T-helper 2 cell treated with Interferon-gamma antibody and Interleukin-4, amounts not matched to agents 5 μg/mL and 100 μg/mL, for 36 hours (primary cell): ENCODE measurements around the gene TANGO2.

Experiments used
- DNase-seq: peaks from one replicate; pipeline ENCODE4 v3.0.0; 2021; ENCODE audit warnings: low spot score
- H3K27ac Mint-ChIP-seq: one replicate; pipeline ENCODE4 v1.8.0; 2021; ENCODE audit warnings: mild to moderate bottlenecking, mixed read lengths
- H3K27me3 Mint-ChIP-seq: one replicate; pipeline ENCODE4 v1.8.0; 2021; ENCODE audit warnings: low read depth, mixed read lengths
- H3K36me3 Mint-ChIP-seq: one replicate; pipeline ENCODE4 v1.8.0; 2021; ENCODE audit warnings: low read depth, mixed read lengths
- H3K4me1 Mint-ChIP-seq: one replicate; pipeline ENCODE4 v1.8.0; 2021; ENCODE audit warnings: low read depth, mixed read lengths
- H3K4me3 Mint-ChIP-seq: one replicate; pipeline ENCODE4 v1.8.0; 2022; ENCODE audit warnings: mild to moderate bottlenecking, moderate library complexity, mixed read lengths
- H3K9me3 Mint-ChIP-seq: one replicate; pipeline ENCODE4 v1.8.0; 2021; ENCODE audit warnings: mixed read lengths

Gene TANGO2, protein sequence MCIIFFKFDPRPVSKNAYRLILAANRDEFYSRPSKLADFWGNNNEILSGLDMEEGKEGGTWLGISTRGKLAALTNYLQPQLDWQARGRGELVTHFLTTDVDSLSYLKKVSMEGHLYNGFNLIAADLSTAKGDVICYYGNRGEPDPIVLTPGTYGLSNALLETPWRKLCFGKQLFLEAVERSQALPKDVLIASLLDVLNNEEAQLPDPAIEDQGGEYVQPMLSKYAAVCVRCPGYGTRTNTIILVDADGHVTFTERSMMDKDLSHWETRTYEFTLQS

GRCh38 chr22:20020533-20021195 is at the start of gene TANGO2:
TANGO2 (plus strand) TSS chr22:20021110; CDS start chr22:20036799, 15,689 bp downstream.
- peak within 1 kb of the TSS; percentile 92 for H3K4me3 Mint-ChIP-seq
- peaks cover 18% of the 10 kb centered on the region for H3K4me1 Mint-ChIP-seq
- H3K27me3 Mint-ChIP-seq, result peaks cover 19% of the 10 kb centered on the region
- no peaks in the 10 kb centered on the region for H3K9me3 Mint-ChIP-seq
- peaks cover 3% of the 10 kb centered on the region for H3K36me3 Mint-ChIP-seq
- peak; percentile 96 for DNase-seq
- H3K27ac Mint-ChIP-seq, result peak within 1 kb of the TSS; percentile 94

DNA sequence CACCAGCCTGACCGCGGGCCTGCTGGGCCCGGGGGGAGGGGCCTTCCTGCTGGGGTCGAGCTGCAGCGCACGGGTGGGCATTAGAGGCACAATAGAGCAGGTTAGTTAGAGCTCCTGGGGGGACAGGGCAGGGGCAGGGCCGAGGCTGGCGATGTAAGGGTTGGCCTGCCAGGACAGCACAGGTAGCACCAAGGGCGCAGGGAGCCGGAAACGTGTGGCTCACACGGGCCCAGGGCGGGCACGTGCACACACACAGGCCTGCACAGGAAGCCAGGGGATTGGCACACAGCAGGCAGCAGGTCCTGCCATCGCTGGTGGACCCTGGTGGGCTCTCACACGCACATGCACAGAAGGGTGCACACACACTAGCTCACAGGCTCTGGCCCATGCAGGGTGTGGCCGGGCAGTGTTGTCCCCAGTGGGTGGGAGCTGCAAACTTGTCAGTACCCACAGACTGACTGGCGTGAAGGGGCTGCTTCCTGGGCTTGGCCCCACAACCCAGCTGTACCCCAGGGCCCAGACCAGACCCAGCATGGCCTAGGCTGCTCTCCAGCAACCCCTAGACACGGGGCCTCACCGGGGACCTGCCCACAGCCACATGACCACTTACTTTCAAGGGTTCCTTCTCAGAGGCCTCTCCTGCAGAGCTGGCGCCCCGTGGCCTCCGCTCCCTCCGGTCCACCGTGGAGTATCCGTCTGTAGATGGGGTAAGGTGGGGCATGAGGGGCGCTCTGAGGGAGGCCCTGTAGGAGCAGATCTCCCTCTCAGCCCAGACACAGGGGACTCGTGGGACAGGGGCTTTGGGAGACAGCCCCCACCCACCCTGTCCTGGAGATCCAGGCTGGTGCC is 49.4 kb upstream of the TANGO2 start:
- Mint-ChIP-seq H3K4me1 (peaks cover 7% of the 10 kb centered on the region), H3K27ac (no peak overlapping the region), H3K9me3 (no peaks in the 10 kb centered on the region), H3K36me3 (peaks cover 4% of the 10 kb centered on the region), H3K4me3 (no peak overlapping the region), H3K27me3 (no peaks in the 10 kb centered on the region)
- no peak for DNase-seq

DNA sequence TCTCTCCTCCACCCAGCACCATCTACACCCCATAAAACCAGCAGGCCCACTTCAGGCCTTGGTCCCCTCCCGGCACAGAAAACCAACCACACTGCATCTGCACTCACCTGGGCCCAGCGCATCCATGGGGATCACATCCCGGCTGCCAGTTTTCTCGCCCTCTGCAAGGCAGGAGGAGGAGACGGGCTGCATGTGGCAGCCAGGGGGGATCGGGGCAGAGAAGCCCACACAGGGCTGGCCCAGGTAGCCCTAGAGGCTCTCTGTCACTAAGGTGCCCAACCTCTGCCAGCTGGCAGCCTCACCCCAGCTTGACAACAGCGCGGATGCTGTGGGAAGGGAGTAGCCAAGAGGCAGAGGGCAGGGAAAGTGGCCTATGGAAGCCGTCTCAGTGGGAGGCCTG is 48.7 kb upstream of the TANGO2 start:
- H3K27me3 Mint-ChIP-seq, result no peaks in the 10 kb centered on the region
- no peak overlapping the region for H3K4me3 Mint-ChIP-seq
- no peak overlapping the region for H3K27ac Mint-ChIP-seq
- H3K4me1 Mint-ChIP-seq, result peaks cover 7% of the 10 kb centered on the region
- H3K9me3 Mint-ChIP-seq, result no peaks in the 10 kb centered on the region
- DNase-seq, result no peak
- peaks cover under 1% of the 10 kb centered on the region for H3K36me3 Mint-ChIP-seq

DNA sequence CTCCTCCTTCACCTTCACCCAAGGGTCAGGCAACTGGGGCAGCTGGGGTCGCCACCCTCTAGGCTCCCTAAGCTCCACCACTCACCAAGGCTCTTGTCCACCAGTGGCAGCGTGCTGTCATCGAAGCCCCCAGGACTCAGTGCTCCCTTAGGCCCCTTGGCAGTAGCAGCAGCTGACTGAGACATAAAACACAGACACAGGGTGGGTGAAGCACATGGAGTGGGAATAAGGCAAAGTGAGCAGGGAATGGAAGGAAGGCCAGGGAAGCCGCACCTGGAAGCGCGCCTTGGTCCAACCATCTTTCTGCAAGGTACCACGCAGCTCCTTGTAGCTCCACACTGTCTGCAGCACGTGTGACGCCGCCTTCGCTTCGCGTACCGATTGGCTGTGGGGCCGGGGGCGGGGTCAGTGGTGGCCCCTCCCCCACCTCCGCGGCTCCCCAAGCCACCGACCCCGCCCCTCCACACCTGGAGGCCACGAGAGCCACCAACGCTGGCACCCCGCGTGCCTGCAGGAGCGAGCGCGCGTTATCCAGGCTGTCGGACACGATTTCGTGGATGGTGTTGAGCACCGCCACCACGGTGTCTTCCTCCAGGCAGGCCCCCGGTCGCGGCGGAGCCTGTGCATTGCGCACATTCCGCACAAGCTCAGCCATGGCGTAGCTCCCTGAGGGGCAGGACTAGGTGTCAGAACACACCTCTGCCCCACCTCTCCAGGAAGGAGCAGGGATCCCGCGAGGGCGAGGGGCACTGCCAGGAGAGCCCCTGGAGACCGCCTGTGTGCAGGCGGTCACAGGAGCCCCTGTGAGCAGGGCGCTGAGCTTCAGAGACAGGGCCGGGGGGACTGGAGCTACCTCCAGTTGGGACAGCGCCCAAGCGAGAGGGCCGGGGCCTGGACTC is 48.0 kb upstream of the TANGO2 start:
- Mint-ChIP-seq H3K27ac (no peak overlapping the region), H3K9me3 (no peaks in the 10 kb centered on the region)
- DNase-seq, result no peak

DNA sequence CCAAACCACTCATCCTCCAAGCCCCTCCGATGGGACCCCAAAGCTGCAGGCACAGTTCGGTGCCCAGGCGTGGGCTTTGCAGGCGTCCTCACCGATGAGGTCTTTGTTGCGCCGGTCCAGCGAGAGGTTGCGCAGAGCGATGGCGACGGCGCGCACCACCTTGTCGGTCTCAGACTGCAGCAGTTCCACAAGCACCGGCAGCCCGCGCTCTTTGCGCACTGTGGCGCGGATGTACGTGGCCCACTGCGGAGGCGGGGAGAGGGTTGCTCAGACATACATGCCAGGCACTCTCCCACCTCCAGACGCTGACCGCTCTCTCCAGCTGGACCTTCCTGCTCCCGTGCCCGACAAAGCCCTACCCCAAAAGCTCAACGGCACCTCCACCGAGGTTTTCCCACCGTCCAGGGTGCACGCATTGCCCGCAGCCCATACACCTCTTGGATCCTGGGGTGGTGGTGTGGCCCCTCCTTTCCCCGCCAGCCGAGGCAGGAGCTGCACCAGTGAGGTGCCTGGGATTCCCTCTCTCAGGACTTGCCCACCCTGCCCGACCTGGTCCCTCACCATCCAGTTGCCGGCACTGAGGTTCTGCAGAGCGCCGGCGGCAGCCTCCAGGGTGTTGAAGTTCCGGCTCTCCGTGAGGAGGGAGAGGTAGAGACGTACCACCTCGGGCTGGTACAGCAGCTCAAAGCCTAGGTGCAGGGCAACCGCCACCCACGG is 47.2 kb upstream of the TANGO2 start:
- Mint-ChIP-seq H3K27ac (no peak overlapping the region), H3K36me3 (no peaks in the 10 kb centered on the region), H3K4me1 (peaks cover 7% of the 10 kb centered on the region), H3K4me3 (no peak overlapping the region), H3K27me3 (no peaks in the 10 kb centered on the region), H3K9me3 (no peaks in the 10 kb centered on the region)
- no peak for DNase-seq

More for the DNA sequence above, 48.0 kb upstream of the TANGO2 start:
- no peak overlapping the region for H3K4me3 Mint-ChIP-seq
- no peaks in the 10 kb centered on the region for H3K27me3 Mint-ChIP-seq
- H3K4me1 Mint-ChIP-seq, result peaks cover 7% of the 10 kb centered on the region
- H3K36me3 Mint-ChIP-seq, result no peaks in the 10 kb centered on the region

GRCh38 chr22:19974268-19974861 is 46.5 kb upstream of the TANGO2 start:
- Mint-ChIP-seq H3K27ac (no peak overlapping the region), H3K36me3 (no peaks in the 10 kb centered on the region), H3K4me3 (no peak overlapping the region), H3K4me1 (peaks cover 7% of the 10 kb centered on the region), H3K9me3 (no peaks in the 10 kb centered on the region), H3K27me3 (no peaks in the 10 kb centered on the region)
- DNase-seq, result no peak

DNA sequence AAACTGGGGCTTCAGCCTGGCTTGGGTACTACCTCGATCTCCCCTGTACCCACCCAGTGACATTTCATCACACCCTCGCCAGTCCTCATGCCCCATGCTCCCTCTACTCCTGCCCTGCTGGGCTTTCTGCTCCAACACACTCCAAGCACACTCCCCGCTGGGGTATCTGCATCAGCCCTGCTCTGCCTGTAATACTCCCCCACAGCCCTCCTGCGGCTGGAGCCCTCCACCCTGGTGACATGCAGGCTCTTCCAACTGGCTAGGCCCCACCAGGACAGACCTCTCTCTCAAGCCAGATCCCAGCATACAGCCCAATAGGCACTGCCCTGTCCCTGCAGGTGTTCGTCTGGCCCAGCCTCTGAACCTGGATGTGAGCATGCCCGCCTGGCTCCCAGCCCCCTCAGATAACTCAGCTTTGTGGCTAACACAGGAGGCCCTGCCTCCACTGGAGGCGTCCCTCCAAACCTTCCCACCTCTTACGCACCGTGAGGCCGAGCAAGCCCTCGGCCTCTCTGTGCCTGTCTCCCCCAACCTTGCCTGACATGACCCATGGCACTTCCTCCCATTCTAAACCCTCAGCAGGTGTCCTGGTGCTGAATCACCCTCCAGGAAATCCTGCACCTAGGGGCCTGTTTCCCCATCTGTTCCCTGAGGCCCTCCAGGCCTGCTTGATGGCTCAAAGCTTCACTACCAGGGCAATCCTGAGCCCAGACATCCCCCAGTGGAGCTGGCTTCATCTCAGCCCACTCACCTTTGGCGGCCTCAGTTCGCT is 45.8 kb upstream of the TANGO2 start:
- Mint-ChIP-seq H3K4me1 (peaks cover 7% of the 10 kb centered on the region), H3K4me3 (no peak overlapping the region), H3K36me3 (no peaks in the 10 kb centered on the region), H3K27me3 (no peaks in the 10 kb centered on the region), H3K9me3 (no peaks in the 10 kb centered on the region), H3K27ac (no peak overlapping the region)
- no peak for DNase-seq

- Mint-ChIP-seq H3K27ac (no peak overlapping the region), H3K27me3 (no peaks in the 10 kb centered on the region), H3K4me1 (peaks cover 6% of the 10 kb centered on the region), H3K9me3 (no peaks in the 10 kb centered on the region), H3K4me3 (no peak overlapping the region), H3K36me3 (no peaks in the 10 kb centered on the region)
- DNase-seq, result no peak
Measured at GRCh38 chr22:19975707-19976035, 45.2 kb upstream of the TANGO2 start.

DNA sequence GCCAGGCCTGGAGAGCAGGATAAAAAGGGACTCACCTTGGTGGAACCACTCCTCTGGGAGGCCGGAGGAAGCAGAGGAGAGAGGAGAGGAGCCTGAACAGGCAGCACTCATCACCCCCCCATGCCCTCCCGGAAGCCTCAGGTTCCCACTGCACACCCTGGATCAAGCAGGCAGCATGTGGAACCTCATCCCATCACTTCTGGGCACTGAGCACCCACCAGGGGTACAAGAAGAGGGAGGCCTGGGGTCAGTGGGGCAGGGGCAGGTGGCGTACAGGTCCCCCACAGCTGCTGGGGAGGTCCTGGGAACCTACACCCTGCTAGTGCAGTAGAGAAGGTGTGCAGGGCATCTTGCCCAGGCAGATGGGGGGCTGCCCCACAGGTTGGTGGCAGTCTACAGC is 44.2 kb upstream of the TANGO2 start:
- H3K4me3 Mint-ChIP-seq, result no peak overlapping the region
- no peaks in the 10 kb centered on the region for H3K36me3 Mint-ChIP-seq
- no peak for DNase-seq
- H3K9me3 Mint-ChIP-seq, result no peaks in the 10 kb centered on the region
- no peak overlapping the region for H3K27ac Mint-ChIP-seq
- no peaks in the 10 kb centered on the region for H3K27me3 Mint-ChIP-seq
- H3K4me1 Mint-ChIP-seq, result peaks cover 6% of the 10 kb centered on the region

DNA sequence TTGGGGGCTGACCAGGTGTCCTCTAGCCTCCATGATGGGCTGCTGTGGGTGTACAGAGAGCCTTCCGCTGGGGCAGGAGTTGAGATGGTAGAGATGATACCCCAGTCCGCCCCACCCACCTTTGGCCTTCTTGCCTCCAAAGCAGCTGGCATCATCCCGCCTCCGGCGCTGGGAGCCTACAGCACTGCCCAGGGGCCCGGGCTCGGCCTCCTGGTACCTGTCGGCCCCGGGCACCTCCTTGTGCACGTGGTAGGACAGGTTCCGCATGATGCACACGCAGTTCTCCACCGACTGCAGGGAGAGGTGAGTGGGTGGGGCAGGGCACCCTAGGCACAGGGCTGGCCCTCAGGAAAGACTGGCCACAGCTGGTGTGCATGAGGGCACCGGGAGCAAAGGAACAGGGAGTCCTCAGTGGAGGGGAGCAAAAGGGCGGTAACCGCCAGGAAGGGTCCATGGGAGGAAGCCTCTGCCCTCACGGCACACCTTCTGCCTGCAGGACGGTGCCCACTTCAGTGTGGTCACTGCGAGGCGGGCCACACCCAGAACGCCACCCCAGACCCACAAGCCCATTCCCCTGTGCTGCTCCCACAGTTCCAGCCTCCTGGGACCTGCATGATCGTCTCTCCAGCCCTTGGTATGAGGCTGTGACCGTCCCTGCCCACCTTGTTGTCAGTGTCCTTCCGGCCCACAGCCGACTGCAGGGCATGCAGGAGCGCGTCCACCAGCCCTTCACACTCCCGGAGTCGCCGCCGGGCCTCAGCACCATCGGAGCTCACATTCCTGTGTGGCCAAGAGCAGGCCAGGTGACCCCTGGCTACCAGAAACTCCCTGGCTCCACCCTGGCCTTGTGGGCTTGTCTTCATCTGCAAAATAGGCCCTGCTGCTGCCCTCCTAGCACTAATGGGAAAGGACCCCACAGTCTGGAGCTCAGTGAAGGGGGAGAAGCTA is 43.3 kb upstream of the TANGO2 start:
- Mint-ChIP-seq H3K9me3 (no peaks in the 10 kb centered on the region), H3K4me3 (no peak overlapping the region), H3K4me1 (peaks cover 6% of the 10 kb centered on the region), H3K27ac (no peak overlapping the region), H3K36me3 (no peaks in the 10 kb centered on the region), H3K27me3 (no peaks in the 10 kb centered on the region)
- DNase-seq, result no peak

DNA sequence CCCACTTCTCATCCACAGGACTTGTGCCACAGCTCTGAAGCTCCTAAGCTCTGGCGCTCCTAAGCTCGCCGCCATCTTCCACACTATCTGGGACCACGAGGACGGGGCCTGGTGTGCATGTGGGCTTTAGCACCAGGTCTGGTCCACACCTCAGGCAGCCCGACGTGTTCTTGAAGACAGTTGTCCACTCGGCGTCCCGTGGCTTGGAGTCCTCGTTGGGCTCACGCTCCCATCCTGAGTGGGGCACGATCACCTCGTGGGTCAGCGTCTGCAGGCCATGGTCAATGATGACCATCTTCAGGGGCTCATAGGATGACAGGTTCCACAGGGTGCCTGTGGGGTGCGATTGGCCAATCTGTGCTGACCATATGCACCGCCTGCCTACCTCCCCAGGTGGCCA is 42.2 kb upstream of the TANGO2 start:
- Mint-ChIP-seq H3K36me3 (no peaks in the 10 kb centered on the region), H3K9me3 (no peaks in the 10 kb centered on the region), H3K27ac (no peak overlapping the region), H3K27me3 (no peaks in the 10 kb centered on the region), H3K4me1 (peaks cover 6% of the 10 kb centered on the region), H3K4me3 (no peak overlapping the region)
- no peak for DNase-seq
